ENCODE data around the gene PDIA5.
A peak's percentile ranks its signal among the peaks of the same experiment; 100 is the strongest.

The PDIA5 gene

GRCh38 chr3:123066896-123067688 is at the start of gene PDIA5:
Gene PDIA5, plus strand, starts transcription at chr3:123067025. Its CDS starts 140 bp downstream, at chr3:123067165.
- Histone ChIP-seq H3K4me3 (ENCODE audit: low read depth, low read length) (peak within 1 kb of the TSS; percentile 91), H3K36me3 (peaks cover 9% of the 10 kb centered on the region), H3K27me3 (ENCODE audit: insufficient read depth, low read depth, severe bottlenecking) (no peaks in the 10 kb centered on the region), H3K9me3 (ENCODE audit: severe bottlenecking) (no peaks in the 10 kb centered on the region), H3K27ac (peak within 1 kb of the TSS; percentile 86)
- TF ChIP-seq CTCF (IDR thresholded peaks at IDR 0.05; ENCODE audit: low read depth, low read length) = no peak
- peak; percentile 96 for DNase-seq

- no peaks in the 10 kb centered on the region for H3K27me3 ChIP-seq (ENCODE audit: insufficient read depth, low read depth, severe bottlenecking)
These were observed 48.1 kb upstream of the PDIA5 start for GRCh38 chr3:123018683-123019082.

GRCh38 chr3:123019161-123019560 is 47.7 kb upstream of the PDIA5 start:
- Histone ChIP-seq H3K27ac (no peak overlapping the region), H3K9me3 (ENCODE audit: severe bottlenecking) (no peaks in the 10 kb centered on the region), H3K36me3 (no peaks in the 10 kb centered on the region), H3K27me3 (ENCODE audit: insufficient read depth, low read depth, severe bottlenecking) (no peaks in the 10 kb centered on the region), H3K4me3 (ENCODE audit: low read depth, low read length) (no peak overlapping the region)
- DNase-seq = no peak
- TF ChIP-seq CTCF (IDR thresholded peaks at IDR 0.05; ENCODE audit: low read depth, low read length) = no peak

More at GRCh38 chr3:123018683-123019082, 48.1 kb upstream of the PDIA5 start:
- H3K27ac ChIP-seq = no peak overlapping the region
- DNase-seq = no peak
- no peak overlapping the region for H3K4me3 ChIP-seq (ENCODE audit: low read depth, low read length)
- H3K9me3 ChIP-seq (ENCODE audit: severe bottlenecking) = no peaks in the 10 kb centered on the region
- no peaks in the 10 kb centered on the region for H3K36me3 ChIP-seq
- no peak for TF ChIP-seq CTCF (IDR thresholded peaks at IDR 0.05; ENCODE audit: low read depth, low read length)

- no peaks in the 10 kb centered on the region for H3K9me3 ChIP-seq (ENCODE audit: severe bottlenecking)
- H3K4me3 ChIP-seq (ENCODE audit: low read depth, low read length) = no peak overlapping the region
- no peak for DNase-seq
- H3K27ac ChIP-seq = no peak overlapping the region
- H3K36me3 ChIP-seq = no peaks in the 10 kb centered on the region
- TF ChIP-seq CTCF (IDR thresholded peaks at IDR 0.05; ENCODE audit: low read depth, low read length) = no peak
- H3K27me3 ChIP-seq (ENCODE audit: insufficient read depth, low read depth, severe bottlenecking) = no peaks in the 10 kb centered on the region
These were observed 47.2 kb upstream of the PDIA5 start for GRCh38 chr3:123019591-123019990.

GRCh38 chr3:123020709-123021108 is 46.1 kb upstream of the PDIA5 start:
- no peak overlapping the region for H3K27ac ChIP-seq
- H3K9me3 ChIP-seq (ENCODE audit: severe bottlenecking) = no peaks in the 10 kb centered on the region
- H3K4me3 ChIP-seq (ENCODE audit: low read depth, low read length) = no peak overlapping the region
- no peaks in the 10 kb centered on the region for H3K27me3 ChIP-seq (ENCODE audit: insufficient read depth, low read depth, severe bottlenecking)
- no peaks in the 10 kb centered on the region for H3K36me3 ChIP-seq
- no peak for TF ChIP-seq CTCF (IDR thresholded peaks at IDR 0.05; ENCODE audit: low read depth, low read length)
- no peak for DNase-seq

GRCh38 chr3:123021388-123021787 is 45.4 kb upstream of the PDIA5 start:
- Histone ChIP-seq H3K9me3 (ENCODE audit: severe bottlenecking) (no peaks in the 10 kb centered on the region), H3K36me3 (no peaks in the 10 kb centered on the region), H3K27me3 (ENCODE audit: insufficient read depth, low read depth, severe bottlenecking) (no peaks in the 10 kb centered on the region), H3K4me3 (ENCODE audit: low read depth, low read length) (no peak overlapping the region), H3K27ac (no peak overlapping the region)
- DNase-seq = no peak
- no peak for TF ChIP-seq CTCF (IDR thresholded peaks at IDR 0.05; ENCODE audit: low read depth, low read length)

Data from WERI-Rb-1 (cell line).